Kidney glomerular epithelial cell (primary cell): ENCODE data around the gene RALGAPA2.

Experiments
- DNase-seq: peaks from one replicate; lab custom pipeline; 2025; lab: John Stamatoyannopoulos, UW

The RALGAPA2 gene

GRCh38 chr20:20535051-20535450, 177.4 kb downstream of the RALGAPA2 start:
- DNase-seq: no peak

DNA sequence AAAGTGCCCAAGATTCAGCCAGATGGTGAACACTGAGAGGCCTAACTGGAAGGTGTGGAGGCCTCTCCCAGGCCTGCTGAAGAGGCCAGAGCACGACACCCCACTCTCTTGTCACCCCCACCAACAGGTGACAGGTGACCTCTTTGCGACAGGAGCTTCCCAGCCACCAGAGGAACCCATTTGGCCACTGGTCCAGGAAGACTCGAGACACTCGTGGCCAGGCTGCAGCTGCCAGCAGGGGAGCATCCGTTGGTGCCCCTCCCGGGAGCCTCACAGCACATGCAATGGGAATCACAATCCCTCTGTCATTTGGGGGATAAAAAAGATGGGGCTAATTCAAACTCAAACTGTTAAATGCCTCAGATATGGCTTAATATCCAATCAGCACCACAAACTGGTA, 181.2 kb downstream of the RALGAPA2 start:
- DNase-seq: no peak

DNA sequence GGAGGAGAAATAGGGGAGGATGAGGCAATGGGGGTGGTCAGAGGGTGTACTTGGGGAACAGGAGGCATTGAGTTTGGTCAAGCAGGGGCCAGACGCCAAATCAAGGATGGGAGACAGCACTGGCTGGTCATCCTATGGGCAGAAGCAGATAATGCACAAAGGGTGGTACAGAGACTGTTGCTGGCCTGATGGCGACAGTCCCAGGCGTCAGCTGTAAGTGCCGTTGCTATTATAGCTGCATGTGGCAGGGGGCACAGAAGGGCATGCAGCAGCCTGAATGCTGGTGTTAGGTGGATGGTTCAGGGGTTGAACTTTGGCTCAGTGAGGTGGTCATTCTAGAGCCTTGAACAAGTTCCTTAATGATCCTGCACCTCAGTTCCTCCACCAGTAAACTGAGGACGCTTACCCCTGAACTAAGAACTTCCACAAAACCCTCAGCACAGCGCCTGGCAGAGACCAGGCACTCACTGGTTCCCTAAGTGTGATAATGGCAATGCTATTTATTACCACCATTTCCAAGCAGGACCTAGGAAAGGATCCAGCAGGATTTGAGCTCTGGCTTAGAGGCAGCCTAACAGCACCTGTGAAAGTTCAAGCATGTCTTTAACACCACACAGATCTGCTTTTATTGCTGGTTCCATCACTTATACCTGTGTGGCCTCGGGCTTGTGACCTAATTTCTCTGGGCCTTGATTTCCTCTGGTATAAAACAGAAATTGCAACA, 181.9 kb downstream of the RALGAPA2 start:
- no peak for DNase-seq

GRCh38 chr20:20529597-20529996, 182.8 kb downstream of the RALGAPA2 start:
- DNase-seq: no peak

DNA sequence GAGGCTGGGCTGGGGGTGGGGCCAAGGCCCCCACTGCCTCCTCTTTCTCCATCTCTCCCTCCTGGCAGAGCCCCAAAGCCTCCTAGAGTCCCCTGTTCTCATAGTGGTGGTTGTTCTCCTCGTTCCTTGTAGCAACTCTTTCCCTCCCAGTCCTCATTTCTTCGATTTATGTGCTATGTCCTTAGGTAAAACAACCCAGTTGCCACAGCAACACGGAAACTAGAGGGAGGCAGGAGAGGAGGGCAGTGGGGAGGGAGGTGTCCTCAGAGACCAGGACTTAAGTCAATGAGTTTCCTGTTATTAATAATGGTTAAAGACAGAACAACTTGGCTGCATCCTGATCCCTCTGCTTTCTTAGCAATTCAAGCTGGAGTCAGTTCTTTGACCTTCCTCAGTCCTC, 183.6 kb downstream of the RALGAPA2 start:
- no peak for DNase-seq

GRCh38 chr20:20527661-20528060, 184.8 kb downstream of the RALGAPA2 start:
- no peak for DNase-seq

- no peak for DNase-seq
Measured at GRCh38 chr20:20525756-20526155, 186.7 kb downstream of the RALGAPA2 start.

GRCh38 chr20:20525214-20525613, 187.2 kb downstream of the RALGAPA2 start:
- no peak for DNase-seq

DNA sequence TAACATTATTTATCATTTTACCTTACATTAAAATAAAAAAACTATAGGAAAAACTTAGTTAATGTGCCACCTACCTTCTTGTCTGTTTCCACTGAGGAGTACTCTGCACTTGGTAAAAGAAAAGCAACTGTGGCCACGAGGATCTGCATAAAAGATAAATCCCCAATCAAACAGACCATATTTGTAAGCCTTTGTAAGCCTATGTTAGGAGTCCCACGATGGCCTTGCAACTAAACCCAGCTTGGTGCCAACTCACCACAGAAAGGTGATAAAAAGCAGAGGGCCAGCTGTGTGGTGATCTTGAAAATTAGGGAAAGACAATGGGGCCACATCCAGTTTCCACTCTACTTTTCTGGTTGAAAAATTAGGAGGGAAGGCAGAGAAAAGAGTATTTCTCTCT, 187.7 kb downstream of the RALGAPA2 start:
- no peak for DNase-seq

GRCh38 chr20:20521736-20522135, 190.7 kb downstream of the RALGAPA2 start:
- no peak for DNase-seq

DNA sequence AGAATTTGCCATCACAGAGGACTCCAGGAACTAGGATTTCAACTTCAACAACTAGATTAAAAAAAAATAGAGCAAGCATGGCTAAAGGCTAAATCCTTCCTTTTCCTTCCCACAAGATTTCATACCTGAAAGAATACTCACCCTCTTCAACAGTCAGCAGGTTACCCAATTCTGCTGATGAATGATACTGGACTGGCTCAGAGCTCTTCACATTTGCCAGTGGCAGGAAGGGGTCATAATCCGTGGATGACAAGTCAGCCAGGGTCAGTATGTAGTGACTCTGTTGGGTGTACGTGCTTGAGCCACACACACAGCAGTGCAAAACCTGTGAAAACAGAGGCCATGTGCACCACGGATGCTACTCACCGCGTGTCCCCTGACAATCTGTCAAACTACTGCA, 191.7 kb downstream of the RALGAPA2 start:
- DNase-seq: peak; percentile 15

DNA sequence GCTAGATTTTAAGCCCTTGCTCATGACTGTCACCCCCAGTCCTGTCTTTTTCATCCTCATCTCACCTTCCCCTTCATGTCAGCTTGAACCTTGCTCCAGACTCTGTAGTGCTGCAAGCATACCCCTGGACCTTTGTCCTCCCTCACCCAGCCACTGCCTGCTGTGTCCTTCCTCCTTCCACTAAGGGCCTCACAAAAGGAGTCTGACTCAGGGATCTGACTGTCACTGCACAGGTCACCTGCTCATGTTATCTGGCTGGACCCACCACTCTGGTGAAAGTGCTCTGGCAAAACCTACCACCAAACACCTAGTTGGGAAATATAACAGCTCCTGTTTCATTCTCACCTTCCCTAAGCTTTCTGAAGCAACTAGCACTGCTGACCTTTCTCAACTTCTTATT, 193.2 kb downstream of the RALGAPA2 start:
- DNase-seq: no peak

DNA sequence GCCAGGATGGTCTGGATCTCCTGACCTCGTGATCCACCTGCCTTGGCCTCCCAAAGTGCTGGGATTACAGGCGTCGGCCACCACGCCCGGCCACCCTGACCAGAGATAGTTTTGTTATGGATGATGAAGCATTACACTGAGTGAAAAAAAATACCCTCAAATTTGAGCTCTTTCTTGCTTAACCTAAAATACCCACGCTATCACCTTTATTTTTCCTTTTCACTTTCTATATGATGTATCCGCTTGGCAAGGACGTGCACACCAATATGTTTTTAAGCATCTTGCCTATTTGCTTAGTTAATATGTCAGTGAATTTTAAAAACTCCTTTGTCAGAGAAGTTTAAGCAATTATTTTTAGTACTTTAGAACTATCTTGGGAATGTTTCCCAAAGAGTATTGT, 194.2 kb downstream of the RALGAPA2 start:
- no peak for DNase-seq

DNA sequence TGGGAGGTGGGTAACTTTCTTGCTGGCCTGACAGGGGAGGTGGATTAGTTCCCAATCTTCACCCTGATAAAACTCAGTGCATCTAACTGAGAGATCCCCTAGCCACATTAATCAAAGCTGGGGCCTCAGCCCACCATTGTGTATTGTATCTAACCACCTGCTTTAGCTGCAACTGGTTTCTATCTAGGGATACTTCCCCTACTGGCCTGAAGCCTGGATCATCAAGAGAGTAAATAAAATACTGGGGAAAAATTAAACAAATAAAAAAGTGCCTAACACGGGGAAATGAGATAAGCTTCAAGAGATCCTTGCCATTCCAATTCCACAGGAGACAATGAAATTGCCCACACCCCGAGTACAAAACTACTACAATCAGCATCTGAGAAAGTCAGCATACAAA, 195.1 kb downstream of the RALGAPA2 start:
- no peak for DNase-seq

GRCh38 chr20:20513720-20514119, 198.7 kb downstream of the RALGAPA2 start:
- no peak for DNase-seq

DNA sequence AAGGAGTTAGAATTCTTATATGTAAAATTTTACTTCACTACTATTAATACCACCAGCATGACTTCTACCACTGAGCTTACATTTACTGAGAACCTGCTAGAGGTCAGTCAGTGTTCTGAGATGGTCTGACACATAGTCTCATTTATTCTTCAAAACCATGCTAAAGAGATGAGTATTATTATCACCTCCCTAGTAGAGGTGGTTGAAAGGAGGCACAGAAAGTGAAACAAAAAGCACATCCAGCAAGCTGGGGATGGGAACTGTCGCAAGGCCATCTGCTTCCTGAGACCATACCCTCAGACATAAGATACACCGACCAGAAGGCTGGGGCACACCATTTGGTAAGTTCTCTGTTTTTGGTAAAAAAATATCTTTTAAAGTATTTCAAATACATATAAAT, 206.9 kb downstream of the RALGAPA2 start:
- no peak for DNase-seq

GRCh38 chr20:20503777-20504530, 208.5 kb downstream of the RALGAPA2 start:
- DNase-seq: no peak

DNA sequence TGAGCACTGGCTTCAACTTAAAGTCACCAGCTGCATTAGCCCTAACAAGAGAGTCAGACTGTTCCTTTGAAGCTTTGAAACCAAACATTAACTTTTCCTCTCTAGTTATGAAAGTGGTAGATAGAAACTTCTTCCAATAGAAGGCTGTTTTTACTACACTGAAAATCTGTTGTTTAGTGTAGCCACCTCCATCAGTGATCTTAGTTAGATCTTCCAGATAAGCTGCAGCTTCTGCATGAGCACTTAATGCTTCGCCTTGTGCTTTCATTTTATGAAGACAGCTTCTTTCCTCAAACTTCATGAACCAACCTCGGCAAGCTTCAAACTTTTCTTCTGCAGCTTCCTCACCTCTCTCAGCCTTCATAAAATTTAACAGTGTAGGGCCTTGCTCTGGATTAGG, 211.3 kb downstream of the RALGAPA2 start:
- no peak for DNase-seq

DNA sequence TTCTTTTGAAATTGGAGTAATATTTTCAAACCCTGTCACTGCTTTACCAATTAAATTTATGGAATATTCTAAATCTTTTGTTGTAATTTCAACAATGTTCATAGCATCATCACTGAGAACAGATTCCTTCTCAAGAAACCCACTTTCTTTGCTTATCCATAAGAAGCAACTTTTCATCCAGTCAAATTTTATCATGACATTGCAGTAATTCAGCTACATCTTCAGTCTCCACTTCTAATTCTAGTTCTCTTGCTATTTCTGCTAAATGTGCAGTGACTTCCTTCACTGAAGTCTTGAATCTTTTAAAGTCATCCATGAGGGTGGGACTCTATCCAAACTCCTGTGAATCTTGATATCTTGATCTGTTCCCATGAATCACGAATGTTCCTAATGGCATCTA, 212.1 kb downstream of the RALGAPA2 start:
- no peak for DNase-seq

GRCh38 chr20:20499439-20499838, 213.0 kb downstream of the RALGAPA2 start:
- no peak for DNase-seq

- no peak for DNase-seq
Measured at GRCh38 chr20:20498076-20498861, 214.2 kb downstream of the RALGAPA2 start.

- DNase-seq: no peak
Measured at GRCh38 chr20:20497242-20497978, 215.0 kb downstream of the RALGAPA2 start.
